ENCODE data around the gene PTPN7. TPM values are rescaled to one million over a fixed set of nuclear protein-coding genes. Genes with fewer than 3 reads are reported as not detected.
A peak's percentile ranks its signal among the peaks of the same experiment; 100 is the strongest.
"Not testable (repeated sequence)": the region's sequence is repeated elsewhere in the genome, so short reads cannot be mapped to it uniquely, and the experiment has no call there.

Gene PTPN7
- total and polyA plus RNA-seq, 2 donors (not counting 3 experiments of a cell fraction or from before 2014, with no cell fraction given) = 0.86 to 1.8 TPM

- Histone ChIP-seq H2AFZ (ENCODE audit: low read depth, low read length) (no peak overlapping the region), H3K4me2 (ENCODE audit: insufficient read depth, low read length) (peak overlapping the region; percentile 90), H3K9me3 (replicated peaks; ENCODE audit: control insufficient read depth, insufficient read depth, low read length) (no peaks in the 10 kb centered on the region), H3K9ac (replicated peaks; ENCODE audit: extremely low read depth, insufficient read depth, low read length) (peak overlapping the region; percentile 81), H4K20me1 (replicated peaks; ENCODE audit: control insufficient read depth, extremely low read depth, insufficient read depth, low read length) (peaks cover 6% of the 10 kb centered on the region), H3K27me3 (ENCODE audit: control insufficient read depth in 2 of 2, insufficient read depth in 2 of 2, low read length in 2 of 2) (no peaks in the 10 kb centered on the region), H3K79me2 (ENCODE audit: control insufficient read depth, insufficient read depth, low read length) (peaks cover 58% of the 10 kb centered on the region), H3K4me3 (replicated peaks in 1 of 3; ENCODE audit: insufficient read depth in 1 of 3, low read depth in 1 of 3, low read length in 3 of 3) (peak overlapping the region; percentile 68 to 94 (median 77)), H3K36me3 (ENCODE audit: control insufficient read depth in 2 of 2, extremely low read depth in 1 of 2, insufficient read depth in 2 of 2, low read length in 2 of 2) (peaks cover 0 to 4% of the 10 kb centered on the region in 2 experiments), H3K27ac (ENCODE audit: insufficient read depth, low read depth, low read length) (peak overlapping the region; percentile 52), H3K4me1 (ENCODE audit: control insufficient read depth, extremely low read depth, insufficient read depth, low read length) (peaks cover 21% of the 10 kb centered on the region), H3K9me1 (replicated peaks; ENCODE audit: control insufficient read depth, extremely low read depth, insufficient read depth, low read length) (no peaks in the 10 kb centered on the region)
- POLR2A ChIA-PET = no interaction called here
- TF ChIP-seq MAX (IDR thresholded peaks at IDR 0.05; ENCODE audit: insufficient read depth, insufficient read length) (no peak), POLR2AphosphoS5 (IDR thresholded peaks at IDR 0.05; ENCODE audit: insufficient read depth, low read depth, low read length) (peak; percentile 14), GATA2 (IDR thresholded peaks at IDR 0.05; ENCODE audit: insufficient read depth, insufficient read length, low read depth, low read length) (no peak), MYC (IDR thresholded peaks at IDR 0.05; ENCODE audit: low read depth, low read length) (no peak), FOS (IDR thresholded peaks at IDR 0.05; ENCODE audit: borderline replicate concordance, insufficient read depth, low read length) (no peak)
- intact Hi-C loops (cut with micrococcal nuclease) (loop anchor here (1.0 kb wide), 1 partner anchor 8 kb away; no protein-coding TSS in a partner anchor), dilution Hi-C loops (cut with MboI; ENCODE audit: extremely low pct_ligation_motif_present, low sequenced_read_pairs) (no loop called here)
- CTCF ChIA-PET = interaction anchor here (0.7 to 2.2 kb wide), 3 partner anchors 8 to 17 kb away, joined by 3 to 13 read pairs (median 4); partner anchors contain the start of gene PTPN7
- BruUV-seq (replicated peaks) = no TSS peak
- DNase-seq (ENCODE audit: low read depth, low spot score) (peak; percentile 14), FAIRE-seq (peak; percentile 83)
Measured at GRCh38 chr1:202143011-202143767, 17.2 kb downstream of the PTPN7 start.

- H3K27me3 ChIP-seq (ENCODE audit: control insufficient read depth in 2 of 2, insufficient read depth in 2 of 2, low read length in 2 of 2); H3K4me2 ChIP-seq (ENCODE audit: insufficient read depth, low read length); H3K4me3 ChIP-seq (replicated peaks in 1 of 3; ENCODE audit: insufficient read depth in 1 of 3, low read depth in 1 of 3, low read length in 3 of 3); DNase-seq (ENCODE audit: low read depth, low spot score); H4K20me1 ChIP-seq (replicated peaks; ENCODE audit: control insufficient read depth, extremely low read depth, insufficient read depth, low read length); BruUV-seq (replicated peaks); FAIRE-seq; H3K9me1 ChIP-seq (replicated peaks; ENCODE audit: control insufficient read depth, extremely low read depth, insufficient read depth, low read length); POLR2A ChIA-PET; H3K27ac ChIP-seq (ENCODE audit: insufficient read depth, low read depth, low read length); H3K9me3 ChIP-seq (replicated peaks; ENCODE audit: control insufficient read depth, insufficient read depth, low read length); H2AFZ ChIP-seq (ENCODE audit: low read depth, low read length); intact Hi-C loops (cut with micrococcal nuclease); dilution Hi-C loops (cut with MboI; ENCODE audit: extremely low pct_ligation_motif_present, low sequenced_read_pairs); H3K9ac ChIP-seq (replicated peaks; ENCODE audit: extremely low read depth, insufficient read depth, low read length): not testable (repeated sequence)
- Histone ChIP-seq H3K36me3 (ENCODE audit: control insufficient read depth in 2 of 2, extremely low read depth in 1 of 2, insufficient read depth in 2 of 2, low read length in 2 of 2) (peaks cover 0 to 13% of the 10 kb centered on the region in 2 experiments), H3K79me2 (ENCODE audit: control insufficient read depth, insufficient read depth, low read length) (peaks cover 63% of the 10 kb centered on the region), H3K4me1 (ENCODE audit: control insufficient read depth, extremely low read depth, insufficient read depth, low read length) (peaks cover 21% of the 10 kb centered on the region)
- CTCF ChIA-PET = interaction anchor here (2.2 kb wide), 1 partner anchor 13 kb away, joined by 13 read pairs; no protein-coding TSS in a partner anchor
Measured at GRCh38 chr1:202141468-202141867, 18.9 kb downstream of the PTPN7 start.

Data from endothelial cell of umbilical vein (primary cell).